Left ventricle myocardium inferior (tissue), 1 donor: Measurements from ENCODE around the gene RBMS3. TPM values are rescaled to one million over a fixed set of nuclear protein-coding genes. Genes with fewer than 3 reads are reported as not detected.
"Not testable (repeated sequence)": the region's sequence is repeated elsewhere in the genome, so short reads cannot be mapped to it uniquely, and the experiment has no call there.

Experiments used
- DNase-seq: peaks from one replicate; pipeline ENCODE4 v3.0.0-alpha.2; 2020
- H3K27ac ChIP-seq: fragments of 200-600 bp; replicated peaks from 2 replicates; pipeline ENCODE4 v1.8.0; 2021
- H3K27me3 ChIP-seq: fragments of 200-600 bp; 2 replicates; pipeline ENCODE4 v1.8.0; 2021; ENCODE audit warnings: low read depth
- H3K36me3 ChIP-seq: fragments of 200-600 bp; 2 replicates; pipeline ENCODE4 v1.8.0; 2021
- H3K4me1 ChIP-seq: fragments of 200-600 bp; 2 replicates; pipeline ENCODE4 v1.8.0; 2021
- H3K4me3 ChIP-seq: fragments of 200-600 bp; 2 replicates; pipeline ENCODE4 v1.8.0; 2021; ENCODE audit warnings: mild to moderate bottlenecking, moderate library complexity
- H3K9me3 ChIP-seq: fragments of 200-600 bp; replicated peaks from 2 replicates; pipeline ENCODE4 v1.8.0; 2021
- CTCF ChIP-seq: fragments of 200-600 bp; IDR thresholded peaks from 2 replicates; pipeline ENCODE4 v1.8.0; 2021; ENCODE audit warnings: antibody characterized with exemption, mild to moderate bottlenecking, borderline replicate concordance
- intact Hi-C: fragments of 100-400 bp; cut with micrococcal nuclease; formaldehyde crosslinking; loops from one replicate; pipeline ENCODE4 v1.11.0; 2022
- total RNA-seq: library from RNA; stranded (reverse); fragmentation: NEBNext Ultra II Directional; extraction: Animal tissue kit (Norgen Biotek cat#: 25700); gene quantifications from one replicate; pipeline ENCODE4 v1.2.1, GENCODE V29; 2021
- donor health status: DM: no; HTN: yes; CAD: no; lungs with severe emphysema.

Gene RBMS3
- total RNA-seq, 1 donor from 2014 or later: 25.3 TPM

DNA sequence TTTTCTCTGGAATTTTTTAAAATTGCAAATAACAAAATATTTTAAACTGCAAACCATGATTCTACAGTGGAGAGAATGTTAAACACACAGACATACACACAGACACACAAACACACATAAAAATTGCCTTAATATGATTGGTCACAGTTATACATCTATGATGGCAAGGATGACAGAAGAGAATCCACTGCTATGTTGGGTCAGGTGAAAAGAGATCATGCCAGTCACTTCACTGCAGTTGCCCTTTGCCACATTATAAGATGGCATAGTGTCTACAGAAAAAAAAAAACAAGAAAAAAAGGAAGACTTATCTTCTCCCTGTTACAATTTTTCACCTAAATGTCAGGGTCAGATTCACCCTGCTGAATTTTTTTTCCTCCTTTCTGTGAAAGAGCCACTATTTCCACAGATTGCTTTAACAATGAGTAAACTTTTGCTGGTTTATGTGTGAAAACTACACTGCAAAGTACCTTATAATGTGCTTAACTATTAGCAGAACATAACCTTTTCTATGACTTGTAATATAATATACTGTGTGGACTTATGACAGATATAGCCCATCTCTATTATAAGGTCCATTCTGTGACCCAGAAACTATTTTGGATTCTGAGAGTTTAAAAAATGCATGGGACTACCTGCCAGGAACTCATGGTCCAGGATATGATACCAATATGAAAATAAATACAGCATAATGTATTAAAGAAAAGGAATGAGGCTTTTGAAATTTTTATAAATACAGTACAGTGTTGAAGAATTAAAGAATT, 111.9 kb downstream of the RBMS3 start:
- no peak for TF ChIP-seq CTCF
- DNase-seq: no peak
- Histone ChIP-seq H3K4me3 (no peak overlapping the region), H3K36me3 (no peaks in the 10 kb centered on the region), H3K27ac (no peak overlapping the region), H3K4me1 (peaks cover 6% of the 10 kb centered on the region), H3K9me3 (peaks cover 16% of the 10 kb centered on the region), H3K27me3 (no peaks in the 10 kb centered on the region)
- intact Hi-C loops: no loop called here

DNA sequence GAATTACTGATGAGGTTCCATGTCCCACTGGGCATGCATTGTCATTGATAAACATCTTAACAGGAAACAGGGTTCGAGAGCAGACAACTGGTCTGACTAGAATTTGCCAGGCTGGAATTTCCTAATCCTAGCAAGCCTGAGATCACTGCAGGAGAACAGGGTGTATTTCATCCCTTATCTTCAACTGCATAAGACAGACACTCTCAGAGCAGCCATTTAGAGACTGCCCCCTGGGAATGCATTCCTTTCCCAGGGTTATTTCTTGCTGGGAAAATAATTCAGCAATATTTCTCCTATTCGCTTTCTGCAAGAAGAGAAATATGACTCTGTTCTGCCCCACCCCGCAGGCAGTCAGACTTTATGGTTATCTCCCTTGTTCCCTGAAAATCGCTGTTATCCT, 113.1 kb downstream of the RBMS3 start:
- H3K36me3 ChIP-seq, intact Hi-C loops, H3K27ac ChIP-seq, H3K27me3 ChIP-seq, H3K4me3 ChIP-seq, DNase-seq: not testable (repeated sequence)
- H3K9me3 ChIP-seq: peaks cover 16% of the 10 kb centered on the region
- H3K4me1 ChIP-seq: peaks cover 17% of the 10 kb centered on the region

DNA sequence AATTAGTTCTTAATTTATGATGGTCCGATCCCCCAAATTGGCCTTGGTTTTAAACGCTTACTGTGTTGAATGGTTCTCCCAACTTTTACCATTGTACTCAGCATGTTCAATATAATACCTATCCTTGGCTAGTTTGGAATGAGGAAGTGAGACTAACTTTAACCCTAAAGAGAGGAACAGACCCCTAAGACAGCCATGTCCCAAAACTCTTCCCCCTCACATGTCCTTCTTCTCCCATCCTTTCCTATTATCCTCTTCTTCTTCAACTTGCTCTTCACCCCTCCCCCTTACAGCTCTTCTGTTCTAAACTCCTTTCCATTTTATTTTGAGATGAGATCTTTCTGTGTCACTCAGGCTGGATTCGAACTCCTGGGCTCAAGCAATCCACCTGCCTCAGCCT, 116.5 kb downstream of the RBMS3 start:
- no peak overlapping the region for H3K4me3 ChIP-seq
- no peaks in the 10 kb centered on the region for H3K36me3 ChIP-seq
- no peak for DNase-seq
- H3K27me3 ChIP-seq: no peaks in the 10 kb centered on the region
- H3K4me1 ChIP-seq: peaks cover 17% of the 10 kb centered on the region
- intact Hi-C loops: no loop called here
- no peak overlapping the region for H3K27ac ChIP-seq
- TF ChIP-seq CTCF: no peak
- peaks cover 16% of the 10 kb centered on the region for H3K9me3 ChIP-seq

GRCh38 chr3:29398787-29399186, 117.9 kb downstream of the RBMS3 start:
- H3K36me3 ChIP-seq: no peaks in the 10 kb centered on the region
- H3K27ac ChIP-seq: no peak overlapping the region
- no peak overlapping the region for H3K4me3 ChIP-seq
- no peak for DNase-seq
- intact Hi-C loops: no loop called here
- peaks cover 8% of the 10 kb centered on the region for H3K9me3 ChIP-seq
- H3K27me3 ChIP-seq: no peaks in the 10 kb centered on the region
- TF ChIP-seq CTCF: no peak
- peaks cover 13% of the 10 kb centered on the region for H3K4me1 ChIP-seq

DNA sequence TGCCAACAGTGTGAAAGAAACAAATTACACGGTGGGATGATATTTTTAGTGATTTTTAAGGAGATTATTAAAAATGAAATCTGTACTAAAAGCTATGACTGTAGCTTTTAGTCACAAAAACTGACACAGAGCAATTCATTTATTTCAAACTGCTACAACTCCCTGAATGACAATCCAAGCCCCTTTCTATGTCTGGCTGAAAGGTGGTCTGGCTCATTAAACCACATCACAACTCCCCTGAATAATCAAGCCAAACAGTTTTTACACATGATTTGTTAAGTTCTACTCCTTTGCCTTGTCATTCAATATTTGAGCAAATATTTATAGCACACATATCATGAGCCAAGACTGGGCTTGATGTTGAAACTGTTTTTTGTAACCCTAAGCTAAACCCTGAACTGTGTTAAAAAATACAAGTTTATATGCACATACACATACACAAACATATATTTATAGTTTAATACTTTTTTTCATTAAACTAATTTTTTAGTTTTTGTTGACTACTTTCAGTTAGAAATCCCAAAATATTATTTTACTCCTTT, 125.5 kb downstream of the RBMS3 start:
- TF ChIP-seq CTCF: no peak
- Histone ChIP-seq H3K4me1 (peaks cover 67% of the 10 kb centered on the region), H3K4me3 (no peak overlapping the region), H3K27ac (no peak overlapping the region), H3K36me3 (no peaks in the 10 kb centered on the region), H3K27me3 (no peaks in the 10 kb centered on the region), H3K9me3 (no peaks in the 10 kb centered on the region)
- no peak for DNase-seq
- intact Hi-C loops: no loop called here

GRCh38 chr3:29408676-29409075, 127.8 kb downstream of the RBMS3 start:
- no peak overlapping the region for H3K27ac ChIP-seq
- no peak for TF ChIP-seq CTCF
- no peak overlapping the region for H3K4me3 ChIP-seq
- H3K9me3 ChIP-seq: no peaks in the 10 kb centered on the region
- no peak for DNase-seq
- H3K4me1 ChIP-seq: peaks cover 87% of the 10 kb centered on the region
- H3K36me3 ChIP-seq: no peaks in the 10 kb centered on the region
- intact Hi-C loops: no loop called here
- no peaks in the 10 kb centered on the region for H3K27me3 ChIP-seq
